ENCODE data around the gene PSMD11. TPM values are rescaled to one million over a fixed set of nuclear protein-coding genes. Genes with fewer than 3 reads are reported as not detected.

Gene PSMD11
- total and polyA plus RNA-seq, 2 of the 13 experiments (the other 11 are each of a cell fraction or from before 2014, with no cell fraction given): 69.8 to 152 TPM

GRCh38 chr17:32483451-32484019 lies 39.2 kb downstream of the PSMD11 start (continued):
- TF ChIP-seq ZNF710 (CRISPR knock-in tag; IDR thresholded peaks at IDR 0.05; ENCODE audit: borderline replicate concordance): 0 out of 2 replicates have a peak, but pooled peaks have one; percentile 17
- TF ChIP-seq GMEB2 (CRISPR knock-in tag; IDR thresholded peaks at IDR 0.05; ENCODE audit: low read depth): no peak
- TF ChIP-seq ZBTB26 (CRISPR knock-in tag; IDR thresholded peaks at IDR 0.05; ENCODE audit: borderline replicate concordance): no peak
- TF ChIP-seq ZFX (CRISPR knock-in tag; IDR thresholded peaks at IDR 0.05; ENCODE audit: low read depth): 0 out of 2 replicates have a peak, but pooled peaks have one; percentile 34
- TF ChIP-seq FOXA1 (IDR thresholded peaks at IDR 0.05): no peak
- TF ChIP-seq FOXA1 (CRISPR knock-in tag; IDR thresholded peaks at IDR 0.05): 0 out of 2 replicates have a peak, but pooled peaks have one; percentile 10
- TF ChIP-seq STAG1 (CRISPR knock-in tag; IDR thresholded peaks at IDR 0.05): peak; percentile 78
- peak; percentile 81 for TF ChIP-seq RBM22 (optimal IDR thresholded peaks at IDR 0.05; ENCODE audit: low read length)
- TF ChIP-seq CEBPG (CRISPR knock-in tag; IDR thresholded peaks at IDR 0.05): 0 out of 2 replicates have a peak, but pooled peaks have one; percentile 36
- TF ChIP-seq ZNF788 (CRISPR knock-in tag; IDR thresholded peaks at IDR 0.05; ENCODE audit: borderline replicate concordance): 0 out of 2 replicates have a peak, but pooled peaks have one; percentile 10
